Measurements from ENCODE around the gene ANO9.
"Not testable (repeated sequence)": the region's sequence is repeated elsewhere in the genome, so short reads cannot be mapped to it uniquely, and the experiment has no call there.

ANO9 gene

DNA sequence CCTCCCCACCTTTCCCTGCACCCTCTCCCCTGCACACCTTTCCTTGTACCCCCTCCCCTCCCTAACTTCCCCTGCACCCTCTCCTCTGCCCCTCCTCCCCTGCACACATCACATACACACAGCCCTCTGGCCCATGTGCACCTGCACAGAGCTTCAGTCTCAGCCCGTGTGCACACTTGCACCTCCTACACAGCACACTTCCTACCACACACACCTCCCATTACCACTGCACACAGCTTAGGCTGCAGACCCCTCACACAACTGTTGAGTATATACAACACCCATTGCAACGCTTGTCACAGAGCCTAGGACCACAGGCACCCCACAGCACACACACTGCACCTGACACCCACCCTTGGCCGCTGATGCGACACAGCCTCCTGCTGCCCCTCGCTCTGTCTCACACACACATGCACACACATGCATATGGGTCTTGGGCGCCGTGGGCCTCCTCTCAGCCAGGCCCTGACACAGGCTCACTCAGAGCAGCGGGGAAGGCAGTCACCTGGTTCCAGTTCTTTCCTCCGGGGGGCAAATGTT lies 27.4 kb downstream of the ANO9 start:
- peak; percentile 31 for DNase-seq

DNA sequence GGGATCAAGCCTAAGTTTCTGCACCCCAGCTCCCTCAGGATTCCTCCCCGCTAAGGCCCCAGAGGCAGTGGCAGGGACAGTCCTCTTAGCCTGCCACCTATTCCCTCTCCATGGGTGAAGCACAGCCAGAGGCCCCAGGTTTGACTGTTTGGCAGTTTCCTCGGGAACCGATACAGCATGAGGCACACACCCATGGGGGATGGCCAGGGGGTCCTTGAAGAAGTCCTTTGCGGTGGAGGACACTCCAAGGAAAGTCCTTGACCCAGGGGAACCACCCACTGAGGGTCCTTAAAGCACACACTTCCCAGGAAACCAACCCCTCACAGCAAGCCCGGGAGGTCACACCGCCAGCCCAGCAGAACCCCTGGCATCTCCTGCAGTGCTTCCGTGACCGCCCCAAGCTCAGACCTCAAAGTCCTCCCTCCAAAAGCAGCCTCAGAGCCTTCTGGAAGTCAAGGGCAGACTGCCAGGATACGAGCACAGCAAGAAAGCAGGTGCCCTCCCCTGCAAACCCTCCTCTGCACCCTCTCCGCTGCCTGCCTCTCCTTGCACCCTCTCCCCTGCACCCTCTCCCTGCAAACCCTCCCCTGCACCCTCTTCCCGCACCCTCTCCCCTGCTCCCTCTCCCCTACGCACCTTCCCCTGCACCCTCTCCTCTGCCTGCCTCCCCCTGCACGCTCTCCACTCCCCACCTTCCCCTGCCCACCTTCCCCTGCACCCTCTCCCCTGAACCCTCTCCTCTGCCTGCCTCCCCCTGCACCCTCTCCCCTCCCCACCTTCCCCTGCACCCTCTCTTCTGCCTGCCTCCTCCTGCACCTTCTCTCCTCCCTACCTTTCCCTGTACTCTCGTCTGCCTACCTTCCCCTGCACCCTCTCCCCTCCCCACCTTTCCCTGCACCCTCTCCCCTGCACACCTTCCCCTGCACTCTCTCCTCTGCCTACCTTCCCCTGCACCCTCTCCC lies 28.4 kb downstream of the ANO9 start:
- peak; percentile 56 for DNase-seq

- DNase-seq: no peak
Observed at GRCh38 chr11:412641-413119, 29.1 kb downstream of the ANO9 start.

DNA sequence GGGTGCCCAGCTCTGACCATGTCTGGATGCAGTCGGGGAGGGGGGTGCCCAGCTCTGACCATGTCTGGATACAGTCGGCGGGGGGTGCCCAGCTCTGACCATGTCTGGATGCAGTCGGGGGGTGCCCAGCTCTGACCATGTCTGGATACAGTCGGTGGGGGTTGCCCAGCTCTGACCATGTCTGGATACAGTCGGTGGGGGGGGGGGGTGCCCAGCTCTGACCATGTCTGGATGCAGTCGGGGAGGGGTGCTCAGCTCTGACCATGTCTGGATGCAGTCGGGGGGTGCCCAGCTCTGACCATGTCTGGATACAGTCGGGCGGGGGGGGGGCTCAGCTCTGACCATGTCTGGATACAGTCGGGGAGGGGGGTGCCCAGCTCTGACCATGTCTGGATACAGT lies 30.3 kb downstream of the ANO9 start:
- DNase-seq: not testable (repeated sequence)

GRCh38 chr11:410711-411110 lies 31.1 kb downstream of the ANO9 start:
- DNase-seq: not testable (repeated sequence)

DNA sequence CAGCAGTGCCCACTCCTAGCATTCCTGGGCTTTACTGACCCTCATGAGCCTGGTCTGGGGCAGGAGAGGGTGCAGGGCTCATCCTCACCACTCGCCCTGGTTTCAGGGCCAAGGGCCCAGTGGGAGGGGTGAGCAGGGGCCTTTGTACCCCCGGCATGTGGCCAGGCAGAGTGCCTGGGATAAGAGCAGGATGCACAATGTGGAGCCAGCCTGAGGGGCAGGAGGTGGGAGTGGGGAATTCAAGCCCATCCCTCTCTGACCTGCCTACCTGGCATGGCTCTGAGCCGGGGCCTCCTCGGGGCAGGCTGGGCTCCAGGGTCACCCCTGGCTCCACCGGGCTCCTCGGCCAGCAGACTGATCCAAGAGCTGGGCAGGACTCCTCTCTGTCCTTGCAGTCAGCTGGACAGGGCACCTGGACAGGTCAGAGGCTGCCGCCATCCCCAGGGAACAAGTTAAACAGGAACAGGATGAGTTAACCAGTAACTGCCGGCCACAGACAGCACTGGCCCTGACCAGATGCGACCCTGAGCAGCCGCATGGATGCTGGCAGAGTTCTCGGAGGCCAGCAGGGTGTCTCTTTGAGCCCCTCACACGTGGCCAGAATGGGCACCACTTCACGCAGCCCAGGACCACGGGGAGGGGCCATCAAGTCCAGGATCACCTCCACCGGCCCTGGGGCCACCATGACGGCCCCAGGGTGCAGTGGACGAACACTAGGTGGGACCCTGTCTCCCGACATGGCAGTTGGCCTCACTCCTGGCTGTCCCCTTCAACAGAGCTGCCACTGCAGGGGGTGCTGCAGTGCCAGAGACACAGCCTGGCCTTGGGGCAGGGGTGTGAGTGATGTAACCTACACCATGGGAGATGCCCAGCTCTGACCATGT lies 32.0 kb downstream of the ANO9 start:
- DNase-seq: no peak

DNA sequence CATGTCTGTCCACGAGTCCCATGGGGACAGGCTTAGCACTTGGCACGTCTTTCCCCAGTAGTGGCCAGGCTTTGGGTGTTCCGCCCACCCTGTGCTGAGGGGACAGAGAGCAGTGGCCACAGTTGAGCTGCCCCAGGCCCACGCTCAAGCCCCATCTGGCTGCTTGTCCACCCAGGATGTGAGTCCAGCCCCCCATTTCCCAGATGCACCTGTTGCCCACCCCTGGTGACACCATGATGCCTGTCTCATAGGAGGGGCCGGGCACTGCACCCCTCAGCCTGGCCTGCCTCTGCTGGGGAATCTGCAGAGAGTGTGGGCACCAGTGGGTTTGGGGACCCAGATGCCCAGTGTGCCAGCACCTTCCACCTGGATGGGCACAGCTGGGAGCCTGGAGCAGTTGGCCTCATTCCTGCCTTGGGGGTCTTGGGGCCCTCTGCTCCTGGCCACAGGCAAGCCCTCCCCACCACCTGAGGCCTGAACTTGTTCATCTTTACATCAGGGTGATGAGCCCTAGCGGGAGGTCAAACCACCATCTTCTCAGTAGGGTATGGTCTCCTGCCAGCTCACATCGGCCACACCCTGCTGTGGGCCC lies 32.7 kb downstream of the ANO9 start:
- DNase-seq: no peak

- no peak for DNase-seq
Observed at GRCh38 chr11:408154-409007, 33.4 kb downstream of the ANO9 start.

GRCh38 chr11:407651-408123 lies 34.1 kb downstream of the ANO9 start:
- no peak for DNase-seq

DNA sequence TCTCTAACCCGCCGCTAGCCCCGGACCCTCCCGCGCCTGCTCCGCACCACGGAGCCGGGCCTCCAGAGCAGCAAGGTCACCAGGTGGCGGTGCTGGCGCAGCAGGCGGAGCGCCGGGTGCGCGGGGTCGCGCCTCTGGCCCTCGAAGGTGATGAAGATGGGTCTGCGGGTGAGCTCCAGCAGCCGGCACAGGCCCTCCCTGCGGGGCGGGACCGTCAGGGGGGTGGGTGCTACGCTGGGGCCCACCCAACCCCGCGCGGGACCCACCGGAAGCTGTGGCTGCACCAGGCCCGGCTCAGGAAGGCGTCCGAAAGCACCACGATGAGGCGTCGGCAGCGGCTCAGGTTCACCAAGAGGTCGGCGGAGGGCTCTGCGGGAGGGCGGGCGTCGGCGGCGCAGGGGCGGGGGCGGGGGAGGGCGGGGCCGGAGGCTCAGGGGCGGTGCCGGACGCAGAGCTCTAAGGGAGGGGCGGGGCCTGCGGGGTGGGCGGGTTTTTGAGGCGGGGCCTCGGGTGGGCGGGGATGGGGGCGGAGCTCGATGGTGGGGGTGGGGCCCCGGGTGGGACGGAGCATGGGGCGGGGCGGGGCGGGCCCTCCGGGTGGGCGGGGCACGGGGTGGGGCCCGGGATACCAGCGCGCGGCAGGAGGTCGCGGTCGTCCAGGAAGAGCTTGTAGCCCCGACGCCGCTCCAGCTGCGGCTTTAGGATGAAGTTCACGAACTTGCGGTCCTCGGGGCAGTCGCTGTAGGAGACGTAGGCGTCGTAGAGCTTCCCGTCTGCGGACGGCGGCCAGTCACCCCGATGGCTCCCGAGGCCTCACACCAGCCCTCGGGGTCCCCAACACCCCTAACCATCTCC lies 34.8 kb downstream of the ANO9 start:
- peak; percentile 93 for DNase-seq

GRCh38 chr11:405954-406795 lies 35.6 kb downstream of the ANO9 start:
- DNase-seq: no peak

DNA sequence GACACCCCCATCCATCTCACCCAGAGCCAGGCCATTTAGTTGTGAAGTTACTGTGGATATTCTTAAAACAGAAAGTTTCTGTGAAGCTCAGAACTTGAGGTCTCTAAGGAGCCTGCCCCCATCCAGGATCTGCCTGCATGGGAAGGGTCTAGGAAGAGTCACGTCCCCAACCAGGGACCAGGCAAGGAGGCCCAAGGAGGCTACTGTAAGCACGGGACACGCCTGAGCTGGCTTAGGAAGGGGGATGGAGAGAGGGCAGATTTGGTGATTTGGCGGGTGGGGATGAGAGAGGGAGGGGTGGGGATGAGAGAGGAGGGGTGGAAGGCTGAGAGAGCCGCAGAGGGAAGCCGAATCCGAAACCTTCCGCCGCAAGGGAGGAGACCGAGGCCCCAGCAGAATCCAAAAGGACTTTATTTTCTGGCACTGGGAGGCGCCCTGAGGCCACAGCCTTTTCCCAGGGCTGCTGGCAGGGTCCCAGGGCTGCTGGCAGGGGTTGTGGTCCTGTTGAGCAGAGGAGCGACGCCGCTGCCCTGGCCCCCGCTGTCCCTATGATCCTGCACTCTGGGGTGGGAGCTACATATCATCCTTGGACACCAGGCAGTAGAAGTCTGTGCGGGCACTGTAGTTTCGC lies 36.4 kb downstream of the ANO9 start:
- DNase-seq: no peak

DNA sequence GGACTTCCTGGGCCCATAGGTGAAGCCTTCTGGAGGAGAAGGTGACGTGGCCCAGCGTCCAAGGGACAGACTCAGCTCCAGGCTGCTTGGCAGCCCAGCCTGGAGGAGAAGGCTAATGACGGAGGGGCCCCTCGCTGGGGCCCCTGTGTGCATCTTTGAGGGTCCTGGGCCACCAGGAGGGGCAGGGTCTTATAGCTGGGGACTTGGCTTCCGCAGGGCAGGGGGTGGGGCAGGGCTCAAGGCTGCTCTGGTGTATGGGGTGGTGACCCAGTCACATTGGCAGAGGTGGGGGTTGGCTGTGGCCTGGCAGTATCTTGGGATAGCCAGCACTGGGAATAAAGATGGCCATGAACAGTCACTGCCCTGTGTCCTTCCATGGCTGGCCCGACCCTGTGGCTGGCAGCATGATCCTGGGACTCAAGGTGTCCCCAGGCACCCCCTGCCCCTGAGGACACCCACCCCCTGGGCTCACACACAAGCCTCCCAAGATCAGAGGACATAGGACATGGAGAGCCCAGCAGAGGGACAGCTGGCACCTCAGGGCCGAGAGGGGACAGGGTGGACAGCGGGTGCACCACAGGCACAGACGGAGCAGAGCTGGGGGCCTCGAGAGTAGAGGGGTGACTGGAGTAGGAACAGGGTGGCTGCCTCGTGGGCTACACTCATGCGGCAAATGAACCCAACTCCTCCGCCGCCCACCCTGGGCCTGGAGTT lies 37.1 kb downstream of the ANO9 start:
- DNase-seq: no peak

DNA sequence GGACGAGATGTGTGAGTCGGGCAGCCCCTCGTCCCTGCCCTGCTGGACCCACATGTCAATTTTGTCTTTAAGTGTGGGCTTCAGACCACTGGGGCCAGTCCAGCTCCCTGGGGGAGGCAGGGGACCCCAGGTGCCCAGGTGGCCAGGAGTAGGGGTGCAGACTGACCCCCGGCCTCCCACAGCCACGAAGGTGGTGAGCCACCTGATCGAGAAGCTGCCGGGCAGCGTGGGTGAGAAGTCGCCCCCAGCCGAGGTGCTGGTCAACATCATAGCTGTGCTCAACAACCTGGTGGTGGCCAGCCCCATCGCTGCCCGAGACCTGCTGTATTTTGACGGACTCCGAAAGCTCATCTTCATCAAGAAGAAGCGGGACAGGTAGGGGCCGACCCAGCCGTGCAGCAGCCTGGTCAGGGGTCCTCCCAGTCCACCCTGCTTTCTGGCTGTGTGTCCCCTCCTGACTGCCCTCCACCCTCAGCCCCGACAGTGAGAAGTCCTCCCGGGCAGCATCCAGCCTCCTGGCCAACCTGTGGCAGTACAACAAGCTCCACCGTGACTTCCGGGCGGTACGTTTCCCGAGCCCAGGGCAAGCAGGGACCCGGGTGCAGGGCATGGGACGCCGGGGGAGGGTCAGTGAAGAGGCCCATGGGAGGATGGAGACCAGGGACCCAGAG lies 37.9 kb downstream of the ANO9 start:
- DNase-seq: no peak

DNA sequence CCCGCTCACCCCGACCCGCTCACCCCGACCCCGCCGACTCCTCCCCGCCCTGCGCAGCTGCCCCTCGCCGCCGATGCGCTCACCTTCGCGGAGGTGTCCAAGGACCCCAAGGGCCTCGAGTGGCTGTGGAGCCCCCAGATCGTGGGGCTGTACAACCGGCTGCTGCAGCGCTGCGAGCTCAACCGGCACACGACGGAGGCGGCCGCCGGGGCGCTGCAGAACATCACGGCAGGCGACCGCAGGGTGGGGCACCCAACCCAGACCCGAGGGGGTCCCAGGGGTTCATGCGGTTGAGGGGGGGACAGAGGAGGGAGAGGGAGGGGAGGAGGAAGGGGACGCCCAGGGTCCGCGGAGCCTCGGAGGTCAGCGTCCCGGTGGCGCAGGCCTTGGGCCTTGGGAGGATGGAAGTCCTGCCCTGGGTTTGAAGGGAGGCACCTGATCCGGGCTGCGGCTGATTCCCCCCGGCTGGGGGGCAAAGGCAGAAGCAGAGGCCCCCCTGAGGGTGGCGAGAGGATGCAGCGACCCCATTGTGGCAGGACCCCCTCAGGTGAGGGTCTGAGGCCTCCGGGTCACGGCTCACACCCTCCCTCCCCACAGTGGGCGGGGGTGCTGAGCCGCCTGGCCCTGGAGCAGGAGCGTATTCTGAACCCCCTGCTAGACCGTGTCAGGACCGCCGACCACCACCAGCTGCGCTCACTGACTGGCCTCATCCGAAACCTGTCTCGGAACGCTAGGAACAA lies 38.6 kb downstream of the ANO9 start:
- DNase-seq: no peak

- not testable (repeated sequence) for DNase-seq
Observed at GRCh38 chr11:401196-401595, 40.6 kb downstream of the ANO9 start.

DNA sequence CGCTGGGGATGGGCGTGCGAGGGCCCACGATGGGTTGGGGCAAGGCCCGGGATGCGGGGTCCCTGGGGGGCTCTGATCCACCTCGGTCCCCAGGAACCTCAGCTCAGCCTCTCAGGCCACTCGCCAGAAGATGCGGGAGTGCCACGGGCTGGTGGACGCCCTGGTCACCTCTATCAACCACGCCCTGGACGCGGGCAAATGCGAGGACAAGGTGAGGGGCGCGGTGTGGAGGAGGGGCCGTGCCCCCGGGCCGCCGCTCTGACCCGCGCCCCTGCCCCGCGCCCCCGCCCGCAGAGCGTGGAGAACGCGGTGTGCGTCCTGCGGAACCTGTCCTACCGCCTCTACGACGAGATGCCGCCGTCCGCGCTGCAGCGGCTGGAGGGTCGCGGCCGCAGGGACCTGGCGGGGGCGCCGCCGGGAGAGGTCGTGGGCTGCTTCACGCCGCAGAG lies 41.5 kb downstream of the ANO9 start:
- DNase-seq: no peak

Measured in CD4-positive, alpha-beta T cell treated with Interleukin-6 for 4 hours (primary cell).